Keratinocyte (primary cell): ENCODE measurements around the gene SCRN2. TPM values are rescaled to one million over a fixed set of nuclear protein-coding genes. Genes with fewer than 3 reads are reported as not detected.

Experiments used
- DNase-seq: peaks from one replicate; pipeline ENCODE4 v3.0.0-alpha.2; 2011; ENCODE audit warnings: low read depth, missing footprints, low spot score
- FAIRE-seq: peaks from 2 replicates; lab custom pipeline; 2011; peaks lifted over from hg19 to GRCh38; lab: Jason Lieb, UNC
- H2AFZ ChIP-seq: 2 replicates; pipeline ENCODE4 v1.6.0; 2012; ENCODE audit warnings: low read length, control low read depth, inconsistent platforms; ENCODE audit not compliant: control insufficient read depth
- H3K27ac ChIP-seq: 2 replicates; pipeline ENCODE4 v1.5.1; 2011; ENCODE audit warnings: low read length; ENCODE audit not compliant: control insufficient read depth, insufficient read depth
- H3K27me3 ChIP-seq: 3 replicates; pipeline ENCODE4 v1.6.0; 2011; ENCODE audit warnings: low read length; ENCODE audit not compliant: control insufficient read depth, insufficient read depth; ENCODE audit errors: extremely low read depth
- H3K36me3 ChIP-seq, 2 experiments: 2 replicates in 1 of 2; 3 replicates in 1 of 2; pipeline ENCODE4 v1.5.1; 2011; ENCODE audit warnings: low read length in 2 of 2, mild to moderate bottlenecking in 1 of 2; ENCODE audit not compliant: control insufficient read depth in 2 of 2, insufficient read depth in 2 of 2; ENCODE audit errors: extremely low read depth in 1 of 2
- H3K4me1 ChIP-seq: 3 replicates; pipeline ENCODE4 v1.5.1; 2011; ENCODE audit warnings: low read length; ENCODE audit not compliant: control insufficient read depth, insufficient read depth; ENCODE audit errors: extremely low read depth
- H3K4me2 ChIP-seq: 3 replicates; pipeline ENCODE4 v1.6.0; 2011; ENCODE audit warnings: low read depth, low read length; ENCODE audit not compliant: control insufficient read depth, insufficient read depth; ENCODE audit errors: extremely low read depth
- H3K4me3 ChIP-seq, 3 experiments: fragments of 200-600 bp in 1 of 3; sonication (generic) in 1 of 3; 2 replicates in 2 of 3; 3 replicates in 1 of 3; pipeline ENCODE4 v1.5.1; 2011 to 2016; ENCODE audit warnings: low read length in 3 of 3, mild to moderate bottlenecking in 3 of 3, control low read depth in 2 of 3, inconsistent platforms in 1 of 3, low read depth in 1 of 3, mixed read lengths in 1 of 3, mixed run types in 1 of 3, moderate library complexity in 1 of 3; ENCODE audit not compliant: control insufficient read depth in 2 of 3, insufficient read depth in 2 of 3; ENCODE audit errors: extremely low read depth in 1 of 3
- H3K79me2 ChIP-seq: 2 replicates; pipeline ENCODE4 v1.6.0; 2012; ENCODE audit warnings: low read length; ENCODE audit not compliant: control insufficient read depth, insufficient read depth
- H3K9ac ChIP-seq: 3 replicates; pipeline ENCODE4 v1.6.0; 2011; ENCODE audit warnings: low read length; ENCODE audit not compliant: control insufficient read depth, insufficient read depth; ENCODE audit errors: extremely low read depth
- H3K9me1 ChIP-seq: 3 replicates; pipeline ENCODE4 v1.6.0; 2011; ENCODE audit warnings: low read length; ENCODE audit not compliant: control insufficient read depth, insufficient read depth; ENCODE audit errors: extremely low read depth
- H3K9me3 ChIP-seq: 2 replicates; pipeline ENCODE4 v1.5.1; 2012; ENCODE audit warnings: low read depth, low read length; ENCODE audit not compliant: control insufficient read depth
- H4K20me1 ChIP-seq: 3 replicates; pipeline ENCODE4 v1.6.0; 2011; ENCODE audit warnings: low read length; ENCODE audit not compliant: control insufficient read depth, insufficient read depth; ENCODE audit errors: extremely low read depth
- CTCF ChIP-seq, 3 experiments: IDR thresholded peaks in 1 of 3; conservative IDR thresholded peaks in 1 of 3; optimal IDR thresholded peaks in 1 of 3; 2 replicates in 2 of 3; 3 replicates in 1 of 3; pipeline versions ENCODE3 to v1.5.1; 2011; ENCODE audit warnings: low read length in 3 of 3, mild to moderate bottlenecking in 3 of 3, moderate library complexity in 2 of 3, control low read depth in 1 of 3, inconsistent platforms in 1 of 3; ENCODE audit not compliant: insufficient read depth in 2 of 3; ENCODE audit errors: extremely low read depth in 1 of 3
- EZH2 ChIP-seq: IDR thresholded peaks from one replicate; pipeline ENCODE4 v1.6.1; 2012; ENCODE audit warnings: inconsistent platforms, mild to moderate bottlenecking, low read length, moderate library complexity
- dilution Hi-C: fragments of 300-500 bp; cut with MboI; formaldehyde crosslinking; loops from one replicate; pipeline ENCODE4 v1.7.0; 2020; ENCODE audit warnings: low sequenced_read_pairs; ENCODE audit not compliant: extremely low pct_ligation_motif_present
- polyA plus RNA-seq, 5 experiments: library from polyadenylated mRNA; depleted of rRNA in 3 of 5; stranded (reverse) in 3 of 5; stranded (forward) in 1 of 5; unstranded in 1 of 5; fragments of >200 nt; gene quantifications; 1 replicate in 1 of 5; 2 replicates in 3 of 5; 3 replicates in 1 of 5; pipeline versions ENCODE4 v1.2.1 to v1.2.3, GENCODE V29; 2011 to 2012; ENCODE audit warnings: missing spikeins in 2 of 5, low read depth in 1 of 5, low replicate concordance in 1 of 5

SCRN2 gene
- polyA plus RNA-seq, 1 donor (not counting 4 experiments of a cell fraction or from before 2014, with no cell fraction given), result 17.1 TPM

- no peak overlapping the region for H3K27ac ChIP-seq
- H3K27me3 ChIP-seq, result peaks cover 24% of the 10 kb centered on the region
- peak overlapping the region; percentile 18 for H3K9ac ChIP-seq
- dilution Hi-C loops, result no loop called here
- no peaks in the 10 kb centered on the region for H3K9me3 ChIP-seq
- no peaks in the 10 kb centered on the region for H4K20me1 ChIP-seq
- H2AFZ ChIP-seq, result peak overlapping the region; percentile 55
- no peaks in the 10 kb centered on the region for H3K36me3 ChIP-seq
- H3K4me3 ChIP-seq, result peak overlapping the region in 1 of 3 experiments; percentile 25
- H3K4me2 ChIP-seq, result peak overlapping the region; percentile 74
- peaks cover 11% of the 10 kb centered on the region for H3K4me1 ChIP-seq
- TF ChIP-seq EZH2 (no peak), CTCF (optimal IDR thresholded peaks at IDR 0.05 in 1 of 3, IDR thresholded peaks at IDR 0.05 in 1 of 3, conservative IDR thresholded peaks at IDR 0.05 in 1 of 3; ENCODE audit: extremely low read depth in 1 of 3, insufficient read depth in 2 of 3, low read length in 3 of 3) (no peak)
- DNase-seq (no peak), FAIRE-seq (no peak)
- H3K9me1 ChIP-seq, result no peaks in the 10 kb centered on the region
- no peaks in the 10 kb centered on the region for H3K79me2 ChIP-seq
Measured at GRCh38 chr17:47872651-47873161, 31.6 kb upstream of the SCRN2 start.

DNA sequence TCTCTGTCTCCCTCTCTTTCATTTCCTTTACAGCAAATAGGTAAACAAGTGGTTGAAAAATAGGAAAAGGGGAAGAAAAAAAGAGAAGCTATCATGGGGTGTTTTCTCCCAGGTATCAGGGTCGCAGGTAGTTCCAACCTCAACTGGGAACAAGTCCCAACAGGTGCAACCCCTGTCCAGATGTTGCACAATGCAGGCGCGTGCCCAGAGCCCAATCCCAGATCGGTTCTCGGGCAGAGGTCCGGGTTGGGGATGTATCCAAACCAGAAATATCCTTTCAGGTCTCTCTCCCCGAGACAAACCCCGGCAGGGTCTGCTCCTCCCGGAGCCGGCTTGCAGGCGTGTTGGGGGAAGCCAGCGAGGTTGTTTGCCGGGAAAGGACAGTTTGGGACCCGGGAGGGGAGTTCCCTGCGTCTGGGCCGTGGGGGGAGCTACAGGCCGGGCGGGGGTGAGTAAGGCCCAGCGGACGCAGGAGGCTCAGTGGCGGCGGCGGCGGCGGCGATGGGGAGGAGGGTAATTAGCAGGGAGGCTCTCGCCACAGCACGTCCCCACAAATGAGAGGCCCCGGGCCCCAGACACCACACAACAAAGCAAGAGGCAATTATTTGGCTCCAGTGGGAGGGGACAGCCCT is 31.1 kb upstream of the SCRN2 start:
- H3K9me3 ChIP-seq, result no peaks in the 10 kb centered on the region
- H2AFZ ChIP-seq, result peak overlapping the region; percentile 55
- TF ChIP-seq CTCF (optimal IDR thresholded peaks at IDR 0.05 in 1 of 3, IDR thresholded peaks at IDR 0.05 in 1 of 3, conservative IDR thresholded peaks at IDR 0.05 in 1 of 3; ENCODE audit: extremely low read depth in 1 of 3, insufficient read depth in 2 of 3, low read length in 3 of 3), result no peak
- TF ChIP-seq EZH2, result no peak
- dilution Hi-C loops, result no loop called here
- peaks cover 24% of the 10 kb centered on the region for H3K27me3 ChIP-seq
- H3K27ac ChIP-seq, result no peak overlapping the region
- FAIRE-seq (no peak), DNase-seq (no peak)
- peaks cover 11% of the 10 kb centered on the region for H3K4me1 ChIP-seq
- peak overlapping the region in 1 of 3 experiments; percentile 25 for H3K4me3 ChIP-seq
- peak overlapping the region; percentile 74 for H3K4me2 ChIP-seq
- H3K9ac ChIP-seq, result peak overlapping the region; percentile 36
- H3K9me1 ChIP-seq, result no peaks in the 10 kb centered on the region
- H3K79me2 ChIP-seq, result no peaks in the 10 kb centered on the region
- no peaks in the 10 kb centered on the region for H3K36me3 ChIP-seq
- H4K20me1 ChIP-seq, result no peaks in the 10 kb centered on the region
